ENCODE data around the gene CANT1.

Gene CANT1

GRCh38 chr17:79048826-79049755, 39.5 kb upstream of the CANT1 start:
- Histone ChIP-seq H3K27me3 (ENCODE audit: control insufficient read depth, insufficient read depth, low read length) (no peaks in the 10 kb centered on the region), H3K4me1 (no peaks in the 10 kb centered on the region), H3K4me3 (ENCODE audit: low read depth, low read length) (no peak overlapping the region), H3K27ac (no peak overlapping the region), H3K36me3 (ENCODE audit: control insufficient read depth, insufficient read depth, low read length) (no peaks in the 10 kb centered on the region), H3K4me2 (ENCODE audit: low read length) (no peak overlapping the region), H3K79me2 (no peaks in the 10 kb centered on the region), H3K9me3 (ENCODE audit: control insufficient read depth, low read length) (no peaks in the 10 kb centered on the region), H2AFZ (no peak overlapping the region), H3K9ac (no peak overlapping the region)
- no peak for TF ChIP-seq CTCF (IDR thresholded peaks at IDR 0.05)

GRCh38 chr17:79047923-79048825, 38.6 kb upstream of the CANT1 start:
- Histone ChIP-seq H2AFZ (no peak overlapping the region), H3K4me2 (ENCODE audit: low read length) (no peak overlapping the region), H3K9ac (no peak overlapping the region), H3K27ac (no peak overlapping the region), H3K4me1 (no peaks in the 10 kb centered on the region), H3K27me3 (ENCODE audit: control insufficient read depth, insufficient read depth, low read length) (no peaks in the 10 kb centered on the region), H3K9me3 (ENCODE audit: control insufficient read depth, low read length) (no peaks in the 10 kb centered on the region), H3K79me2 (no peaks in the 10 kb centered on the region), H3K4me3 (ENCODE audit: low read depth, low read length) (no peak overlapping the region), H3K36me3 (ENCODE audit: control insufficient read depth, insufficient read depth, low read length) (no peaks in the 10 kb centered on the region)
- no peak for TF ChIP-seq CTCF (IDR thresholded peaks at IDR 0.05)

- Histone ChIP-seq H3K27me3 (ENCODE audit: control insufficient read depth, insufficient read depth, low read length) (no peaks in the 10 kb centered on the region), H3K4me2 (ENCODE audit: low read length) (no peak overlapping the region), H3K36me3 (ENCODE audit: control insufficient read depth, insufficient read depth, low read length) (no peaks in the 10 kb centered on the region), H2AFZ (no peak overlapping the region), H3K79me2 (no peaks in the 10 kb centered on the region), H3K9me3 (ENCODE audit: control insufficient read depth, low read length) (no peaks in the 10 kb centered on the region), H3K4me1 (no peaks in the 10 kb centered on the region), H3K9ac (no peak overlapping the region), H3K27ac (no peak overlapping the region), H3K4me3 (ENCODE audit: low read depth, low read length) (no peak overlapping the region)
- no peak for TF ChIP-seq CTCF (IDR thresholded peaks at IDR 0.05)
Observed at GRCh38 chr17:79047291-79047920, 37.8 kb upstream of the CANT1 start.

- H3K9ac ChIP-seq, result no peak overlapping the region
- no peak overlapping the region for H3K4me3 ChIP-seq (ENCODE audit: low read depth, low read length)
- no peaks in the 10 kb centered on the region for H3K4me1 ChIP-seq
- no peak overlapping the region for H2AFZ ChIP-seq
- TF ChIP-seq CTCF (IDR thresholded peaks at IDR 0.05), result no peak
- H3K4me2 ChIP-seq (ENCODE audit: low read length), result no peak overlapping the region
- H3K36me3 ChIP-seq (ENCODE audit: control insufficient read depth, insufficient read depth, low read length), result no peaks in the 10 kb centered on the region
- H3K27ac ChIP-seq, result no peak overlapping the region
- H3K27me3 ChIP-seq (ENCODE audit: control insufficient read depth, insufficient read depth, low read length), result no peaks in the 10 kb centered on the region
- no peaks in the 10 kb centered on the region for H3K9me3 ChIP-seq (ENCODE audit: control insufficient read depth, low read length)
- H3K79me2 ChIP-seq, result no peaks in the 10 kb centered on the region
Observed at GRCh38 chr17:79046916-79047280, 37.3 kb upstream of the CANT1 start.

Measured in parathyroid adenoma (tissue), 2 donors.